Type B pancreatic cell (in vitro differentiated cells): Measurements from ENCODE around the gene PKN2. TPM values are rescaled to one million over a fixed set of nuclear protein-coding genes. Genes with fewer than 3 reads are reported as not detected.

ENCODE experiments used
- DNase-seq: peaks from one replicate; pipeline ENCODE4 v3.0.0; 2021; ENCODE audit warnings: mixed read lengths; ENCODE audit not compliant: unreplicated experiment; ENCODE audit errors: extremely low spot score
- H3K27ac Mint-ChIP-seq: 2 replicates; pipeline ENCODE4 v1.8.0; 2021; ENCODE audit warnings: mild to moderate bottlenecking, mixed read lengths
- H3K27me3 Mint-ChIP-seq: 2 replicates; pipeline ENCODE4 v1.8.0; 2021; ENCODE audit warnings: mixed read lengths
- H3K36me3 Mint-ChIP-seq: 2 replicates; pipeline ENCODE4 v1.8.0; 2021; ENCODE audit warnings: mixed read lengths
- H3K4me1 Mint-ChIP-seq: one replicate; pipeline ENCODE4 v1.8.0; 2021; ENCODE audit warnings: mixed read lengths; ENCODE audit not compliant: unreplicated experiment
- H3K4me3 Mint-ChIP-seq: 2 replicates; pipeline ENCODE4 v1.8.0; 2021; ENCODE audit warnings: mild to moderate bottlenecking, mixed read lengths
- H3K9me3 Mint-ChIP-seq: 2 replicates; pipeline ENCODE4 v1.8.0; 2021; ENCODE audit warnings: mixed read lengths
- CTCF ChIP-seq: fragments of 200-600 bp; sonication (generic); conservative IDR thresholded peaks from 2 replicates; pipeline ENCODE4 v1.5.0; 2021; ENCODE audit warnings: antibody characterized with exemption, mild to moderate bottlenecking
- total RNA-seq: library from RNA; stranded (reverse); gene quantifications from 2 replicates; pipeline ENCODE4 v1.2.1, GENCODE V29; 2021; ENCODE audit warnings: low replicate concordance

PKN2 gene
- total RNA-seq, 1 donor from 2014 or later = 56.0 TPM

GRCh38 chr1:88744142-88744541 is 60.1 kb downstream of the PKN2 start:
- H3K27ac Mint-ChIP-seq = no peak overlapping the region
- H3K4me1 Mint-ChIP-seq = no peaks in the 10 kb centered on the region
- H3K9me3 Mint-ChIP-seq = no peaks in the 10 kb centered on the region
- peaks cover 28% of the 10 kb centered on the region for H3K36me3 Mint-ChIP-seq
- H3K27me3 Mint-ChIP-seq = no peaks in the 10 kb centered on the region
- TF ChIP-seq CTCF = no peak
- no peak overlapping the region for H3K4me3 Mint-ChIP-seq
- no peak for DNase-seq

- peaks cover 37% of the 10 kb centered on the region for H3K36me3 Mint-ChIP-seq
- no peak overlapping the region for H3K4me3 Mint-ChIP-seq
Measured at GRCh38 chr1:88746916-88747315, 62.8 kb downstream of the PKN2 start.

GRCh38 chr1:88751714-88752113 is 67.6 kb downstream of the PKN2 start:
- peaks cover 4% of the 10 kb centered on the region for H3K9me3 Mint-ChIP-seq

More at GRCh38 chr1:88746916-88747315, 62.8 kb downstream of the PKN2 start:
- TF ChIP-seq CTCF = no peak
- no peaks in the 10 kb centered on the region for H3K9me3 Mint-ChIP-seq
- no peaks in the 10 kb centered on the region for H3K4me1 Mint-ChIP-seq
- H3K27ac Mint-ChIP-seq = no peak overlapping the region
- H3K27me3 Mint-ChIP-seq = no peaks in the 10 kb centered on the region
- DNase-seq = no peak

GRCh38 chr1:88753506-88753905 is 69.4 kb downstream of the PKN2 start:
- DNase-seq = no peak
- Mint-ChIP-seq H3K9me3 (peaks cover 4% of the 10 kb centered on the region), H3K27me3 (no peaks in the 10 kb centered on the region), H3K36me3 (peaks cover 31% of the 10 kb centered on the region), H3K4me1 (no peaks in the 10 kb centered on the region), H3K4me3 (no peak overlapping the region), H3K27ac (no peak overlapping the region)
- no peak for TF ChIP-seq CTCF

More at GRCh38 chr1:88751714-88752113, 67.6 kb downstream of the PKN2 start:
- no peak overlapping the region for H3K4me3 Mint-ChIP-seq
- no peak overlapping the region for H3K27ac Mint-ChIP-seq
- H3K27me3 Mint-ChIP-seq = no peaks in the 10 kb centered on the region
- no peaks in the 10 kb centered on the region for H3K4me1 Mint-ChIP-seq
- no peak for TF ChIP-seq CTCF
- DNase-seq = no peak
- peaks cover 33% of the 10 kb centered on the region for H3K36me3 Mint-ChIP-seq

GRCh38 chr1:88763649-88764406 is 79.8 kb downstream of the PKN2 start:
- Mint-ChIP-seq H3K4me1 (no peaks in the 10 kb centered on the region), H3K27me3 (no peaks in the 10 kb centered on the region), H3K4me3 (peak overlapping the region; percentile 6), H3K27ac (peak overlapping the region; percentile 75), H3K9me3 (no peaks in the 10 kb centered on the region), H3K36me3 (peaks cover 29% of the 10 kb centered on the region)
- no peak for TF ChIP-seq CTCF
- no peak for DNase-seq
